ENCODE data around the gene WDR74.
"Not testable (repeated sequence)": the region's sequence is repeated elsewhere in the genome, so short reads cannot be mapped to it uniquely, and the experiment has no call there.

Gene WDR74

GRCh38 chr11:62860835-62861563 lies 21.6 kb upstream of the WDR74 start:
- no peak for DNase-seq (ENCODE audit: low read depth, low spot score)

DNA sequence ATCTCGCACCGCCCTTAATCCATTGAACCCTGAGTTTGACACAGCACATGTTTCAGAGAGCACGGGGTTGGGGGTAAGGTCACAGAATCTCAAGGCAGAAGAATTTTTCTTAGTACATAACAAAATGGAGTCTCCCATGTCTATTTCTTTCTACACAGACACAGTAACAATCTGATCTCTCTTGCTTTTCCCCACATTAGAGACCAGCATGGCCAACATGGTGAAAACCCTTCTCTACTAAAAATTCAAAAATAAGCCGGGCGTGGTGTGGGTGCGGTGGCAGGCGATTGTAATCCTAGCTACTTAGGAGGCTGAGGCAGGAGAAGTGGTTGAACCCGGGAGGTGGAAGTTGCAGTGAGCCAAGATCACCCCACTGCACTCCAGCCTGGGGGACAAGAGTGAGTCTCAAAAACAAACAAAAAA lies 19.9 kb upstream of the WDR74 start:
- not testable (repeated sequence) for DNase-seq (ENCODE audit: low read depth, low spot score)

GRCh38 chr11:62858201-62858600 lies 18.8 kb upstream of the WDR74 start:
- DNase-seq (ENCODE audit: low read depth, low spot score), result peak; percentile 52

- peak; percentile 73 for DNase-seq (ENCODE audit: low read depth, low spot score)
Observed at GRCh38 chr11:62857541-62857982, 18.2 kb upstream of the WDR74 start.

GRCh38 chr11:62856333-62856895 lies 17.0 kb upstream of the WDR74 start:
- no peak for DNase-seq (ENCODE audit: low read depth, low spot score)

- peak; percentile 100 for DNase-seq (ENCODE audit: low read depth, low spot score)
Observed at GRCh38 chr11:62855571-62856332, 16.4 kb upstream of the WDR74 start.

DNA sequence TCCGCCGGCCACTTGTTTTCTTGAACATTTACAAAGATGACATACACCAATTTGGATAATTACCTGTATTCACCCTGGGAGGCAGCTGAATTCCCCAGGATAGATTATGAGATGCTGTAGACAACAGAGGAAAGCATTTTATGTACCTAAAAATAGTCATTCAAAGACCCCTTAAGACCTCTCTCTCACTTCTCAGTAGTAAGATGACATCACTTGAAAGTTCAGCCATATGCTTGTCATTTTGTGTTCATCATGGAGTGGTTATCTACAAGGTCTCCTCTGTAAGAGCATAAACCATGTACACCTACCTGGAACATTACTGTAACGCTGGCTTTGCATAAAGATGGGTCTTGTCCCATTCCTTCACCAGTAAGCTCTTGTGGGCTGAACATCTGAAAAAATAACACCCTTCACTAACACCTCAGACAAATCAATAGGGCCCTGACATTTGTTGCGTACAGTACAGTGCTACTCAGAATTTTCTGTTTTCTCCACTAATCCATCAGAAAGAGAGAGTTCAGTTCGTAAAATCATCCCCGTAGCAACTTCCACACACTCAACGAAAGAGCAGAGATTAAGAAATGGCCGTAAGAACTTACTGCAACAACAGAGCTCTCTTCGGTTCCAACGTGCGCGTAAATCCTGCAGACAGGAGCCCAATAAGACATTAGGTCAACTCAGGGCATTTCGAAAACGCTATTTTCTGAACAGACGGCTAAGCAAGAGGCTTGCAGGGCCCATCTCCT lies 15.6 kb upstream of the WDR74 start:
- DNase-seq (ENCODE audit: low read depth, low spot score), result no peak

- no peak for DNase-seq (ENCODE audit: low read depth, low spot score)
Observed at GRCh38 chr11:62854013-62854824, 14.8 kb upstream of the WDR74 start.

DNA sequence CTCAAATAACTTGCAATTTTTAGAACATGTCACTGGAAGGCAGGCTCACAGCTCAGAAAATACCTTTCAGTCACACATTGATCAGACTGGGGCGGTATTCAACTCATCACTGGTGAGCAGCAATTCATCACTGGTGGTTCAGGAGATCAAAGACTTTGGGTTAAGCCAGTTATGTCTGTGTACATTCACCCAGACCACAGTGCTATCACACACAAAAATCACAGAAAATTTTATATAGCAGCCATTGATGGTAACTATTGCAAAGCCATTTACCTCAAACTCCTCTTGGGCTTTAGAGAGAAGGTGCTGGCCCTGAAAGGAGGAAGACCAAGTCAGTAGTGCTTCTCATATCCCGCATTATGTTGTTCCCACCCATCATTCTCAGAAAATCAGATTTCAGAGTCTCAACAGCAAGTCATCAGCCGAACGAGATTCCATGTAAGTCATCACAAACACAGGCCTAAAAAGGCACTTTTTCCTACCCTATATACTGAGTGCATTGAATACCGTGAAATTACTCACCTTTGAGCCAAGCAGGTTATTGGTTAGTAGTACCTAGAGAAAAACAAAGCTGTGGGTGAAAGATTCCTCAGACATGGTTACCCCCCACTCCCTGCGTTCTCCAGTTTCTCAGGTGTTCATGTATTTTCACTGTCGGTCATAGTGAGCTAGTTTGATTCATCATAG lies 14.0 kb upstream of the WDR74 start:
- DNase-seq (ENCODE audit: low read depth, low spot score), result peak; percentile 14

GRCh38 chr11:62852523-62853188 lies 13.3 kb upstream of the WDR74 start:
- peak; percentile 6 for DNase-seq (ENCODE audit: low read depth, low spot score)

DNA sequence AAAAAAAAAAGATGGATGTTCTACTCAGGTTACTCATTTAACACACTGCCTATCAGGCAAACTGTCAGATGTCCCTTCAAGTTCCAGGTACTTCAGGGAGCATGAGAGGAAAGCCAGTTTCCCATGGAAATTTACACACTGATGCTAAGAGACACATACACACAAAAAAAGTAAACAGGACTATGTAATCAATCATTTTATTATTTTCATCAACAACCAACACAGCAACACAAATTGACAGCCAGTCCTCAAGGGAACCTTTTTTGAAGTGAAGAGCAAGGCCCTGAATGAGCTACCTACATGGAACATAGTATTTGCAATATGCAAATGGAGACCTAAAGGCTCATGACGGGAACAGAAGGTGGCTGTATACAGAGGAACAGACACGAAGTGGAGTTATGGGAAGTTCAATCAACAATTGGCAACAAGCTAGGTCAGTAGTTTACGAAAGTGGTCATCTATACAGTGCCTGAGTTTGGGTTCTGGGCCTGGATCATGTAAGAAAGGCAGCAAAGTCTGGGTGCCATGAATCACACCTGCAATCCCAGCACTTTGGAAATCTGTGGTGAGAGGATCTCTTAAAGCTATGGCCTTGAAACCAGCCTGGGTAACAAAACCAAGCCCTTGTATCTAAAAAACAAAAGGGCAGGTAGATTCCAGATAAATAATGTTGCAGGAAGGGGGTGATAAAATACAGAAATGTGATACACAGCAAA lies 12.6 kb upstream of the WDR74 start:
- no peak for DNase-seq (ENCODE audit: low read depth, low spot score)

GRCh38 chr11:62850911-62851806 lies 11.8 kb upstream of the WDR74 start:
- peak; percentile 89 for DNase-seq (ENCODE audit: low read depth, low spot score)

GRCh38 chr11:62847767-62848314 lies 8.5 kb upstream of the WDR74 start:
- peak; percentile 31 for DNase-seq (ENCODE audit: low read depth, low spot score)

DNA sequence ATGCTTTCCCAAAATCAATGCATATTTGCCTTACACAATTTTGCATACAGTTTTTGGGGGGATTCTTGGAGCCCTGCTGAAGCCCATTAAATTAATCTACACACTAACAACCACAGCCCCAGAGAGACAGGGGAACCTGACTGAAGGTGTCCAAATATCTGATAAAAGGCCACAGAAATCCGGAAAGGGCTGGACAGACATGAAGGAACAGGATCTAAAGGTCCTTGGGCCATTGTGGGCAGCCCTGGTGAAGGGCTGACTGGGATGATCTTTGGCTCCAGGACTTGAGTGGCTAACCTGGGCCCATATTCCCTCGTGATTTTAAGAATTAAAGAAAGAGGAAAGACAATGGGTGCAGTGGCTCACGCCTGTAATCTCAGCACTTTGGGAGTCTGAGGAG lies 6.8 kb upstream of the WDR74 start:
- DNase-seq (ENCODE audit: low read depth, low spot score), result no peak

- DNase-seq (ENCODE audit: low read depth, low spot score), result no peak
Observed at GRCh38 chr11:62844154-62844553, 4.8 kb upstream of the WDR74 start.

DNA sequence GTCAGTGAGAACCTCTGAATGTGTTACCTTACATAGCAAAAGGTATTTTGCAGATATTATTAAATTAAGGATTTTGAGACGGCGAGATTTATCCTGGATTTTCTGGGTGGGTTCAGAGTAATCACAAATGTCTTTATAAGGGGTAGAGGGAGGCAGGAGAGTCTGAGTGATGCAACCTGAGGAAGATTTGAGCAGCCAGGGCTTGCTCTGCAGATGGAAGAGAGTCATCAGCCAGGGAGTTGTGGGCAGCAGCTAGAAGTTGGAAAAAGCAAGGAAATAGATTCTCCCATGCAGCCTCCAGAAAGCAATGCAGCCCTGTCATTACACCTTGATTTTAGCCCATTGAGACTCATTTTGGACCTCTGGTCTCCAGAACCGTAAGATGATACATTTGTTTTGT lies 4.1 kb upstream of the WDR74 start:
- no peak for DNase-seq (ENCODE audit: low read depth, low spot score)

DNA sequence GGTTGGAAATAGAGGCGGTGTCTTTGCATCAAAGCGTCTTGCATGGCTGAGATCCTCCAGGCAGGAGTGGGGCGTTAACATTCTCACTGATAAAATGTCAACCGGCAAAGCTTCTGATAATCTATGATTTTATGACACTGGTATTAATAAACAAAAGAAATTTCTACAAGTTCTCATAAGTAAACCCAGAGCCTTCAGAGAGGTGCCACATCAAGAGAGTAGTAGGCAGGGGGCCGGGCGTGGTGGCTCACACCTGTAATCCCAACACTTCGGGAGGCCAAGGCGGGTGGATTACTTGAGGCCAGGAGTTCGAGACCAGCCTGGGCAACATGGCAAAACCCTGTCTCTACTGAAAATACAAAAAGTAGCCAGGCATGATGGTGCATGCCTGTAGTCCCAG lies 3.5 kb upstream of the WDR74 start:
- not testable (repeated sequence) for DNase-seq (ENCODE audit: low read depth, low spot score)

GRCh38 chr11:62842171-62842741 lies 2.9 kb upstream of the WDR74 start:
- no peak for DNase-seq (ENCODE audit: low read depth, low spot score)
